G401.6 (cell line): ENCODE data around the gene DNAJB8.

Experiments used
- FAIRE-seq: peaks from 2 replicates; lab custom pipeline; 2012; peaks lifted over from hg19 to GRCh38; lab: Jason Lieb, UNC

Gene DNAJB8

DNA sequence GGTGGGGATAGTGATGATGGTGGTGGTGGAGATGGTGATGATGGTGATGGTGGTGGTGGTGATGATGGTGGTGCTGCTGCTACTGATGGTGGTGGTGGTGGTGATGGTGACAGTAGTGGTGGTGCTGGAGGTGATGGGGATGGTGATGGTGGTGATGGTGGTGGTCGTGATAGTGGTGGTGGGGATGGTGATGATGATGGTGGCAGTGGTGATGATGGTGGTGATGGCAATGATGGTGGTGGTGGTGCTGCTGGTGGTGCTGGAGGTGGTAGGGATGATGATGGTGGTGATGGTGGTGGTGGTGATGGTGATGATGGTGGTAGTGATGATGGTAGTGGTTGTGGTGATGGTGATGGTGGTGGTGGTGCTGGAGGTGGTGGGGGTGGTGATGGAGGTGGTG is 21.3 kb downstream of the DNAJB8 start:
- no peak for FAIRE-seq

DNA sequence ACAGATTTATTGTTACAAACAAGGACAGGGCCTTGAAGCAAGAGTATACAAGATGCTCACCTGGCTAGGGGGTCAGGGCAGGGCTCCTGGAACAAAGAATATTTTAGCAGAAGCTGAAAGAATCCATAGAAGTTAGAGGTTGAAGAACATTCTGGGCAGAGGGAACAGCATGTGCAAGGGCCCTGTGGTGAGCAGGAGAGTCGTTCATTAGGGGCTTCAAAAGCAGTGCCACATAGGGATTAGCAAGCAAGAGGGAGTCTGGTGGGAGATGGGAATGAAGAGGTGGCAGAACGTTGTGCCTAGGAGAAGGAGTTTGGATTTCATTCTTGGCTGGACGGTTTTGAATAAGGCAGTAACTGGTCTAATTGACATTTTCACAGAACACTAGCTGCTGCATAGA is 22.9 kb downstream of the DNAJB8 start:
- FAIRE-seq = no peak

- no peak for FAIRE-seq
Measured at GRCh38 chr3:128442949-128443348, 23.7 kb downstream of the DNAJB8 start.

DNA sequence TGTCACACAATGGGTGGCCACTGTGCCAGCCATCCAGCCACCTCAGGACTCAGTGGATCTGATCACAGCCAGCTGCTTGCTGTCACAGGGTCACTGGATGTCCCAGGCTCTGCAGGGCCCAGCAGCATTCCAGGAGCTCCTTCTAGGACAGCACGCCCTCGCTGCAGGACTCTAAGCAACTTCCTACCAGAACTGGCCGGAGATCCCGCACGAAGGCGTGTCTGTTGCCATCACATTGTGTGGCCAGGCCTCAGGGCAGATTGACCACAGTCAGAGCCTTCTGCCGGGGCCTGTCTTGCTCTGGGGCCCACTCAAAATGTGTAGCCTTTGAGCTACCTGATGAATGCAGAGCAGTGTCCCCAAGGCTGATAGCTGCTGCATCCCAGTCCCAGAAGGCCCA is 24.6 kb downstream of the DNAJB8 start:
- FAIRE-seq = no peak

DNA sequence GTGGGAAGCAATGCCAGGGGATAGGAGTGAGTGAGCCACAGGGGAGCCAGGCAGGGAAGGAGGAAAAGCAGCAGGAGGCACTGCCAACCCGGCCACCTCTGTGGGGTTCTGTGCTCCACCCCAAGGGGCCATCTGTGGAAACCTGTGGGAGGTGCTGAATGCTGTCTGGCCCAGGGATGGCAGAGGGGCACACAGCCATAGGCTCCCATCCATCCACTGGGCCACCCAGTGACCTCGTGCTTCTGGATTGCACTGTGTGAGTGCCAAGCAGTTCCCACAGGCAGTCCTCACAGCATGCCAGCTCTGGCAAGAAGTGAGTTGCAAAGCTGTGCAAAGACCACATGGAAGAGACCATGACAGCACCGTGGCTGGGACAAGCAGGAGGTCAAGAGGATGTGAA is 27.5 kb downstream of the DNAJB8 start:
- no peak for FAIRE-seq

- no peak for FAIRE-seq
Measured at GRCh38 chr3:128438488-128439072, 28.1 kb downstream of the DNAJB8 start.

- no peak for FAIRE-seq
Measured at GRCh38 chr3:128436214-128436613, 30.5 kb downstream of the DNAJB8 start.

- no peak for FAIRE-seq
Measured at GRCh38 chr3:128435561-128435960, 31.1 kb downstream of the DNAJB8 start.

- no peak for FAIRE-seq
Measured at GRCh38 chr3:128435058-128435457, 31.6 kb downstream of the DNAJB8 start.

DNA sequence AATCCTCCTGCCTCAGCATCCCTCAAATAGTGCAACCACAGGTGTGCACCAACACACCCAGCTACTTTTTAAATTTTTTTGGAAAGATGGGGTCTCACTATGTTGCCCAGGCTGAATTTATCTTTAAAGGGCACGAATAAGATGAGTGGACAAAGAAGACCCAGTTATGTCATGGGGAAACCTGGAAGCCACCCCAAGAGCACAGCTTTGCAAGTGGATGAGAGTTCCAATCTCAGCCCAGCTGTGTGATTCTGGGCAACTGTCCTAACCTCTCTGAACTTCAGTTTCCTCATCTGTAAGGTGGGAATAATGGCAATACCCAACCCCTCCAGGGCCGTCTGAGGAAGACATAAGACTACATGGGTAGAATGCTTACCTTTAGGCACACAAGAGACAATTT is 32.2 kb downstream of the DNAJB8 start:
- FAIRE-seq = no peak

DNA sequence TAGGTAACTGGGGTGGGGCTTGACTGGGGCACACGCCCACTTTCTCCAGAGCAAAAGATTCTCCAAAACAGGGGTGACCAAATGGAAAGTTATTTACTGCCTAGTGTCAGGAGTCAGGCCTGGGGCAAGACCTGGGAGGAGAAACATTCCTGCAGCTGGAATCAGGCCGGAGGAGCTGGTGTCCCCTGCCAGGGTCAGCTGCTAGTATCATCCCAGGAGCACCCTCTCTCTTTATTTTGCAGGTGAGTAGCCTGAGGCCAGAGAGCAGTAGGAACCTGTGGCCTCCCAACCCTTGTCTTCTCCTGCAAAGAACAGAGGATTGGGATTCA is 32.9 kb downstream of the DNAJB8 start:
- FAIRE-seq = no peak

- no peak for FAIRE-seq
Measured at GRCh38 chr3:128432971-128433836, 33.5 kb downstream of the DNAJB8 start.

DNA sequence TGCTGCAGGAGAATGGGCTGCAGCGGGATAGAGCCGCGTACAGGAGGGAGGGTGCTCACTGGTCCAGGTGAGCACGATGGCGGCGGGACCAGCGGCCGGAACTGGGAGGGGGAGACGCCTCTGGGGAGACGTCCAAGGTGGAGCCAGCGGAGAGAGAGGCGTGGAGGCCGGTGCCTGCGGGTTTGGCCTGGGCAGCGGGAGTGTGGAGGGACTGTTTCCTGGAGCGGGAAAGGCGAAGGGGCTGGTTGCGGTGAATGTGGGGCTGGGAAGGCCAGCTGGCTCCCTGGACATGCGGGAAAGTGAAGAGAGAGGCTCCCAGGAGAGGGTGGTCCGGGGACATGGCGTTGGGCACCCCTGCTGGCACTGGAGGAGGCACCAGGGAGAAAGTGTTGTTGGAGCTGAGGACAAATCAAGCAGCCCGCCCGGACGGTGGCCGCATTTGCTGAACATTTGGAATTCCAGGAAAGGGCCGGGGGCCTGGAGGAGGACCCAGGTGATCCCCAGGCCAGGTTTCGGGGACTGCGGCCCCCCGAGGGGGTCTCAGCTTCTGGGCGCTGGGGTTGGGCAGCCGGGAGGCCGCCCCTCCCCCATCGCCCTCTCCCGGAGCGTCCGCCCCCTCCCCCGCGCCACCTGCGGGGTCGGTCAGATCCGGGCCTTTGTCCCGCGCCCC is 34.3 kb downstream of the DNAJB8 start:
- FAIRE-seq = no peak

DNA sequence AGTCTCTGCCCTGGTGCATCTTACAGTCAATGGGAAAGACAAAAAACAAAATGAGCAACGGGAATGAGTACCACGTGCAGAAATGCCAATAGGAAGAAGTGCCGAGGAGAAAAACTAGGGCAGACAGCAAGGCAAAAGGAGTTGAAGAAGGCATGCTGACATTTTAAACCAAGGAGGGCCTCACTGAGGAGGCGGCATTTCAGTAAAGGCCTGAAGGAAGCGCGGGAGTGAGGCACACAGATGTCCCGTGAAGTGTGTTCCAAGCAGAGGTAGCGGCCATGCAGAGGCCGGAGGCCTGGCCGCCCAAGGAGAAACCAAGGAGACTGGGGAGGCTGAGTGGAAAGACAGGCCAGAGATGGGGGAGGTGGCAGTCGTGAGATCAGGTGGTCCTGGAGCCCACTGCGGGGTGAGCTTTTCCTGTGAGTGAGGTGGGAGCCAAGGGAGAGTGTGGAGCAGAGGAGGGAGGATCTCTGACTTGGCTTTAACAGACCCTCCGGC is 34.8 kb downstream of the DNAJB8 start:
- FAIRE-seq = no peak

- FAIRE-seq = no peak
Measured at GRCh38 chr3:128430731-128431130, 36.0 kb downstream of the DNAJB8 start.

DNA sequence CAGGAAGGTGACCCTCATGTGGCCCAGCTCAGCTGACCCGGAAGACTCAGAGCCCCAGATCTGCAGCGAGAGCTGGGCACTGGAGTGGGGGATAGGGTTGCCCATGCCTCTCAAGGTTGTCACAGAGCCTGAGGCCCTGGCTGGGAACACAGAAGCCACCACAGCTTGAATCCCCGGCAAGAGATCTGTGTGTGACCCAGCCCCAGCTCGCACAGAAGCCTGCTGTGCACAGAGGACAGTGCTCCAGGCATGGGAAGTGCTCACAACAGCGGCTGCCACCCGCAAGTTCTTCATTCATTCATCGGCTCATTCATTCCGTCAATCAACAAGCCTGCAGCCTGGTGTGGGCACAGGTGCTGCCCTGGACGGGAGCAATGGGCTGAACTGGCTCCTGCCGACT is 36.4 kb downstream of the DNAJB8 start:
- FAIRE-seq = no peak

- FAIRE-seq = no peak
Measured at GRCh38 chr3:128429751-128430150, 36.9 kb downstream of the DNAJB8 start.

DNA sequence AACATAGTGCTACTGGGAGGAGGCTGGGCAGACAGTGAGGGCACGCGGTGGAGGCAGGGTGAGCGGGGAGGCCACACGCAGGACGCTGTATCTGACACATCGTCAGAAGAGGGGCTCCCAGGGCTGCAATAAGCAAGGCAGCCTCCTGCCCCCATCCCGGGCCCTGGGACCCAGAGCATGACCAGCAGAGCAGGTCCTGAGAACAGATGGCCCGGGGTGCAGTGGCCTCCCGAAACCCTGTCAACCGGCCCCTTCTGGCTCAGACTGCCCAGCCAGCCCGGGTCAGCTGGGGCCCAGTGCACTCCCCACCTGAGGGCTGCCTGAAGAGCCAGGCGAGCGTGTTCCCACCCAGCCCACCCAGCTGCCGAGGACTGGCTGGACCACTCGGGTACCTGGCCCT is 37.4 kb downstream of the DNAJB8 start:
- no peak for FAIRE-seq

DNA sequence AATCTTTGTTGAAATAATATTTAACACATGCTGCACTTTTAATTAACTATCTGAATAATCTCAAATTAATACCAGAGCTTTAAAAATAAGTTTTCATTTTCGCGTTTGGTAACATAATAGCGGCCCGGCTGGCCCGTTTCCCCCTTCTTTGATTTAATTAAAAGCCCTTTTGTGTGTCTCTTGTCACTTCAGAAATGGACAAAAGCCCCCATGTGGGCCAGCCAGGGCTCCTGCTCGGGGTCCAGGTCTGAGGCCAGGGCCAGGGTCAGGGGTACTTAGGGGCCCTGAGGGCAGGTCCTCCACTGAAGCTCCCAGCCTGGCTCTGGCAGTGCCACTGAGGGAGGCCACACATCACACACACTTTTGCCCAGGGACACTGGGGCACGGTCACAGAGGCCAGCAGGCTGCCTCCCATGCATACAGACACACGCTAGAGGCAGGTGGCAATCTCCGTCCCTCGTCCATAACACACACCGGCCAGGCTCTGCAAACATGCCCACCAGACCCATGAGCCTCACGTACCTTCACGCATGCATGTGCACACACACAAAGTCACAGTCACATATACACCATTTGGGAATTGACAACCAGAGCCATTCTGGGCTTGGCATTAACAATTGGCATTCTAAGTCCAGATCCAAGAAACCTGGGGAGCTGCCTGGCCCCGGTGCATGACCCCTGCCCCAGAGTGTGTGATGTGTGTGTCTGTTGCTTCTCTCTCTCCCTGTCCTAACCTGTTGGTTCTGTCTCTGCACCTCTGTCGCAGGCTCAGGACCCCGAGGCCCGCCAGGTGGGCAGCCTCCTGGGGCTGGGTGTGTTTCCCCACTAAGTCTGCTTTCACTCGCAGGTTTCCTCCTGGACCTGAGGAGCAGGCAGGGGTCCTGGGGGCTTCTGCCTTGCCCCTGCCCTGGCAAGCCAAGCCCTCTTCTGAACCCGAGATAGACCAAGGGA is 38.5 kb downstream of the DNAJB8 start:
- no peak for FAIRE-seq

DNA sequence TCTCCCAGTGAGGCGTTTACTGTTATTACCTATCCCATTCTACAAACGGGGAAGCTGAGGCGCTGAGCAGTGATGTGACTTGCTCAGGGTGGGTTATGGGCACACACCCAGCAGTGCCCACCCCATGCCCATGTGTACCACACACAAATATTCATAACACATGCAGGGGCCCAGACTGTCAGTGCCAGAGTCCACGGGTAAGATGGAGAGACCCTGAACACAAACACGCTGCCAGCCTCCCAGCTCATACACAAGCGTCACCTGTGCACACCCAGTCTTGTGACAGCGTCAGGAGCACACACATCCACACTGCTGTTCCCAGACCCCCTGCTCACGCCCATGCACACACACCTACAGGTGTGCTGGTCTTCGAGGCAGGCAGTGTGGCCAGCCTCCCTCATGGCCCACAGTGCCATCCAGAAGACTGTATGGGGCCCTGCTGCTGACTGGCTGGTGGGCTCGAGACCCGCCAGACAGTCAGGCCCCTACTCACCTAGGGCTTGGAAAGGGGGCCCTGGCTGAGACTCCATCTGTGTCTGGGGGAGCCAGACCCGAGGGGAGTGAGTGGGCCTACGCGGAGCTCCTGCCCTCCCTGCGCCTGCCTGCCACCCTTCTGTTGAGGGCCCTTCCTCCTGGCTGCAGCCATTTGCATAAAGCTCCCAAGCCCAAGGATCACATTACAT is 39.4 kb downstream of the DNAJB8 start:
- FAIRE-seq = no peak

GRCh38 chr3:128426128-128426921 is 40.4 kb downstream of the DNAJB8 start:
- no peak for FAIRE-seq
